Measurements from ENCODE around the gene CSNK2A1. TPM values are rescaled to one million over a fixed set of nuclear protein-coding genes. Genes with fewer than 3 reads are reported as not detected.

Gene CSNK2A1
- polyA plus RNA-seq, 1 experiment = 136 TPM

- Histone ChIP-seq H3K27ac (ENCODE audit: low read depth, low read length) (no peak overlapping the region), H3K9me3 (ENCODE audit: control insufficient read depth, insufficient read depth, low read length) (no peaks in the 10 kb centered on the region), H3K4me3 (ENCODE audit: low read depth, low read length) (no peak overlapping the region), H3K27me3 (ENCODE audit: control insufficient read depth, insufficient read depth, low read length) (no peaks in the 10 kb centered on the region)
- DNase-seq (ENCODE audit: low read depth, low spot score) = no peak
- POLR2A ChIA-PET = interaction anchor here (0.5 kb wide), 1 partner anchor 34 kb away, joined by 3 read pairs; no protein-coding TSS in a partner anchor
- CTCF ChIA-PET = no interaction called here
- no peak for TF ChIP-seq CTCF (IDR thresholded peaks at IDR 0.05; ENCODE audit: low read depth, low read length)
Observed at GRCh38 chr20:440636-441035, 103.0 kb downstream of the CSNK2A1 start.

DNA sequence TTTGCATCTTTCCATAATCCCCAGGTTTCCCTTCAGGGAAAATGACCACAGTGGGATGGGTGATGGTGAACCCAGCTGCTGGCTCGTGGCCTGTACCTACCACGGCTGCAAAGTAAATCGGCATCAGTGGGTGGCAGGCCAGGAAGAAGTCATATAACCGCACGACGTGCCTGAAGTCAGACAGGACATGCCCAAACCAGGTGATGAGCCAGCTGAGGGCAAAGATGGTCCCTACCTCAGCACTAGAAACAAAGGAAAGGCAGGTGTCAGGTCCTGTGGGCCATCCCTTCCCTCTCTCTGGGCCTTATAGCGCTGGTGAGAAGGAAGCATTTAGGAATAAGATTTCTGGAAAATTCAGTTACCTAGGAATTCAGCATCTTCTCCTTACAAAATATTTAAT, 103.4 kb downstream of the CSNK2A1 start:
- Histone ChIP-seq H3K27me3 (ENCODE audit: control insufficient read depth, insufficient read depth, low read length) (no peaks in the 10 kb centered on the region), H3K4me3 (ENCODE audit: low read depth, low read length) (no peak overlapping the region), H3K9me3 (ENCODE audit: control insufficient read depth, insufficient read depth, low read length) (no peaks in the 10 kb centered on the region), H3K27ac (ENCODE audit: low read depth, low read length) (no peak overlapping the region)
- no peak for DNase-seq (ENCODE audit: low read depth, low spot score)
- ChIA-PET POLR2A (no interaction called here), CTCF (interaction anchor here (0.7 kb wide), 1 partner anchor 8 kb away, joined by 3 read pairs; no protein-coding TSS in a partner anchor)
- no peak for TF ChIP-seq CTCF (IDR thresholded peaks at IDR 0.05; ENCODE audit: low read depth, low read length)

DNA sequence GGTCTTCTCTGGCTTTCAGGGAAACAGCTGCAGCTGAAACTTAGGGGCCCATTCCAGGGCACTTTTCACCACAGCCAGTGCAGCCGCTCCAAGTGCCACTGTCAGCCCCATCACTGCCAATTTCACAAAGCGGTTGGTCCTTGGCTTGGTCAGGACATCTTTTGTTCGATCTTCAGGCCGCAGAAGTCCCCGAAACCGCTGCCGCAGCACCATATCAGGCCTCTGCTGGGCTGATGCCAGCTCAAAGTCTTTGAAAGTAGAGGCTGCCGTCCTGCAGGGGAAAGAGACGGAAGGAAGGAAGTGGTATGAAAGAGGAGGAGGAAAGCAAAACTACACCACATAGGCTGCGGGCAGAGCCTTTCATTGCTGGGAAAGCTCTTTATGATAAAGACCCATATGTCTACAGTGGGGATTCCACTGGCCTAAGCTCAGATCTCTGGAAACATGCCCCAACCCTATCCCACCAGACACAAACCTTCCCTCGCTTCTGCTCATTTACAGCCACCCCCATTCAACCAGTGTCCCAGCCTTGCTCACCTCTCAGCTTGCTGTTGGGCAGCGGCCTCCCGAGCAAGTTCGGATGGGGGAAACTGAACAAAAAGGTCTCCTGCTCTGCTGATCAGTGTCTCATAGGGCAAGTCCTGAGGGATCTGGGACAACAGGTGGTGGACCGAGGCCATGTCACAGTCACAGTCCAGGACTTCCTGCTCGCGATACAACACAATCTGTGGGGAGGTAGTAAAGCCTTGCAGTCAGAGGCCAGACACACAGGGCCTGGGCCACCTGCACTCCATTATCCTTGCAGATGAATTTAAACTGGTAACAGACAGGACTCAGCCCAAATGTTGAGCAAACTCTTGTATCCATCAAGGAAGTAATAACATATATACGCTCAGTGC, 104.8 kb downstream of the CSNK2A1 start:
- POLR2A ChIA-PET = no interaction called here
- no peak for DNase-seq (ENCODE audit: low read depth, low spot score)
- CTCF ChIA-PET = no interaction called here
- Histone ChIP-seq H3K4me3 (ENCODE audit: low read depth, low read length) (no peak overlapping the region), H3K27me3 (ENCODE audit: control insufficient read depth, insufficient read depth, low read length) (no peaks in the 10 kb centered on the region), H3K9me3 (ENCODE audit: control insufficient read depth, insufficient read depth, low read length) (no peaks in the 10 kb centered on the region), H3K27ac (ENCODE audit: low read depth, low read length) (no peak overlapping the region)
- no peak for TF ChIP-seq CTCF (IDR thresholded peaks at IDR 0.05; ENCODE audit: low read depth, low read length)

DNA sequence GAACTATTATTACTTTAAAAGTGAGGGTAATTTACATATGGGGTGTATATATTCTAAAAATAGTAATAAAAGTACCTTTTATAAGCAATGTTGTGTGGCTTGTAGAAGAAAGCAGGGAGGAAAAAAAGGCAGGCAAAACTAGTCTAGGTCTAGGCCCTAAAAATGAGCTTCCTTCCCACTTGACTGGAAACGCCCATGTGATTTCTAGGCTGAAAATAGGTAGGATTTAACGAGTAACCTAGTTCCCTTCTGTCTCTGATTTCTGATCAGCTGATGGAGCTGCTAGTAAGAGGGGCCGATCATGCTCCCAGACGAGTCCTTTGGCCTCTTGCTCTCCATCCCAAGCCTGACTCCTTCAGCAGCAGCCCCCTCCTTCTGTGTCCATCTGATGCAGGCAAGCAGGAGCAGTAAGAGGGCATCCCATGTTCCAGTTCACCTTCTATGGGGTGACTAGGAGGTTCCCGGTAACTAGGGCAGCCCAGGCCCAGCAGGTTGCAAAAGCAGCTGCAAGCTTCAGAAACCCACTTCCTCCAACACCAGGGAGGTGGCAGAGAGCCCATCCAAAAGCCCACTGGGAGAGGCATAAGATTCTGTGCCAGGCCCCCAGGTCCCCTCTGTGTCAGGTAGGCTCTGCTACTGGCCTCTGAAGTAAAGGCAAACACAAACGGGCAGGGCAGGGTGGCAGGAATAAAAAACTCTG, 105.7 kb downstream of the CSNK2A1 start:
- no peak for TF ChIP-seq CTCF (IDR thresholded peaks at IDR 0.05; ENCODE audit: low read depth, low read length)
- Histone ChIP-seq H3K9me3 (ENCODE audit: control insufficient read depth, insufficient read depth, low read length) (no peaks in the 10 kb centered on the region), H3K27ac (ENCODE audit: low read depth, low read length) (no peak overlapping the region), H3K4me3 (ENCODE audit: low read depth, low read length) (no peak overlapping the region), H3K27me3 (ENCODE audit: control insufficient read depth, insufficient read depth, low read length) (no peaks in the 10 kb centered on the region)
- ChIA-PET CTCF (interaction anchor here (0.6 to 2.3 kb wide), 2 partner anchors 84 to 107 kb away, joined by 3 to 9 read pairs; no protein-coding TSS in a partner anchor), POLR2A (no interaction called here)
- DNase-seq (ENCODE audit: low read depth, low spot score) = no peak

GRCh38 chr20:436476-436875, 107.1 kb downstream of the CSNK2A1 start:
- TF ChIP-seq CTCF (IDR thresholded peaks at IDR 0.05; ENCODE audit: low read depth, low read length) = no peak
- POLR2A ChIA-PET = interaction anchor here (0.6 kb wide), 1 partner anchor 67 kb away, joined by 6 read pairs; no protein-coding TSS in a partner anchor
- no peak overlapping the region for H3K27ac ChIP-seq (ENCODE audit: low read depth, low read length)
- no peak overlapping the region for H3K4me3 ChIP-seq (ENCODE audit: low read depth, low read length)
- CTCF ChIA-PET = interaction anchor here (0.9 to 2.3 kb wide), 2 partner anchors 42 to 82 kb away, joined by 3 to 9 read pairs; no protein-coding TSS in a partner anchor
- no peaks in the 10 kb centered on the region for H3K27me3 ChIP-seq (ENCODE audit: control insufficient read depth, insufficient read depth, low read length)
- DNase-seq (ENCODE audit: low read depth, low spot score) = no peak
- no peaks in the 10 kb centered on the region for H3K9me3 ChIP-seq (ENCODE audit: control insufficient read depth, insufficient read depth, low read length)

All from AG04450 (cell line).